Thymus (tissue), 11 donors: Measurements from ENCODE around the gene MS4A6A. TPM values are rescaled to one million over a fixed set of nuclear protein-coding genes. Genes with fewer than 3 reads are reported as not detected.
"Not testable (repeated sequence)": the region's sequence is repeated elsewhere in the genome, so short reads cannot be mapped to it uniquely, and the experiment has no call there.

Source experiments
- DNase-seq, 9 donors: peaks; one replicate each; pipeline ENCODE4 v3.0.0-alpha.2; 2013; ENCODE audit warnings: low spot score in 9 of 9, low read depth in 6 of 9, missing footprints in 1 of 9
- H3K27ac ChIP-seq, 2 donors: one replicate each; pipeline ENCODE4 v1.5.1; 2013; ENCODE audit warnings: control low read depth in 1 of 2, low read depth in 1 of 2, low read length in 1 of 2, mild to moderate bottlenecking in 1 of 2, moderate library complexity in 1 of 2
- H3K27me3 ChIP-seq, 2 donors: one replicate each; pipeline ENCODE4 v1.5.1; 2013; ENCODE audit warnings: low read length in 1 of 2; ENCODE audit not compliant: control insufficient read depth in 2 of 2, insufficient read depth in 1 of 2
- H3K36me3 ChIP-seq, 2 donors: one replicate each; pipeline ENCODE4 v1.5.1; 2013; ENCODE audit warnings: low read length in 1 of 2, mild to moderate bottlenecking in 1 of 2, moderate library complexity in 1 of 2; ENCODE audit not compliant: control insufficient read depth in 2 of 2, insufficient read depth in 2 of 2
- H3K4me1 ChIP-seq, 2 donors: one replicate each; pipeline ENCODE4 v1.5.1; 2013; ENCODE audit warnings: low read length in 2 of 2; ENCODE audit not compliant: control insufficient read depth in 2 of 2, insufficient read depth in 2 of 2
- H3K4me3 ChIP-seq, 2 donors: one replicate each; pipeline ENCODE4 v1.5.1; 2013; ENCODE audit warnings: low read length in 2 of 2, control low read depth in 1 of 2, mild to moderate bottlenecking in 1 of 2
- H3K9me3 ChIP-seq, 2 donors: one replicate each; pipeline ENCODE4 v1.5.1; 2013; ENCODE audit warnings: low read length in 1 of 2, mild to moderate bottlenecking in 1 of 2; ENCODE audit not compliant: control insufficient read depth in 2 of 2, insufficient read depth in 1 of 2
- WGBS: extraction: QIAGEN DNeasy Blood & Tissue Kit; methylation state at CpG from one replicate; pipeline ENCODE4 v1.1.7; 2013; 5-methylcytosine and 5-hydroxymethylcytosine counted together
- polyA plus RNA-seq: library from polyadenylated mRNA; stranded (reverse); fragments of 200-250 nt; gene quantifications from one replicate; pipeline ENCODE4 v1.2.3, GENCODE V29; 2013
- total RNA-seq: library from RNA; stranded (reverse); fragments of 120-200 nt; gene quantifications from one replicate; pipeline ENCODE4 v1.2.4, GENCODE V29; 2013
- donor health status: healthy.

MS4A6A gene
- total and polyA plus RNA-seq, 2 donors = 102 to 174 TPM

DNA sequence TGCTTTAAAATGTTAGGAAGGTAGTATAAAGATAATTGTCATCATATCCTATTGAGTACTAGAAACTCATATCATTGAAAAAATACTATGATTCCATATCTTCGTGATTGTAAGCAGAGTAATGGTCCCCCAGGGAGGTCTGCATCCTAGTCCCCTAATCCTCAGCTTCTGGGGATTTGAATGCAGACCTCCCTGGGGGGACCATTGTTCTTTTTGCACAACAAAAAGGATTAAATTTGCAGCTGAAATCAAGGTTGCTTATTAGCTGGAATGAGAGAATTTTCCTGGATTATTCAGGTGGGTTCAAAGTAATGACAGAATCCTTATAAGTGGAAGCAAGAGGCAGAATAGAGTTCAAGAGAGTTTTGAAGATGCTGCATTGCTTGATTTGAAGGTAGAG, 26.1 kb upstream of the MS4A6A start:
- no peaks in the 10 kb centered on the region for H3K4me1 ChIP-seq
- 92% methylated on average over 1 of the region's 1 CpG for WGBS
- H3K27me3 ChIP-seq = no peaks in the 10 kb centered on the region
- no peak for DNase-seq
- no peak overlapping the region for H3K4me3 ChIP-seq
- no peak overlapping the region for H3K27ac ChIP-seq
- H3K9me3 ChIP-seq = no peaks in the 10 kb centered on the region
- H3K36me3 ChIP-seq = no peaks in the 10 kb centered on the region

DNA sequence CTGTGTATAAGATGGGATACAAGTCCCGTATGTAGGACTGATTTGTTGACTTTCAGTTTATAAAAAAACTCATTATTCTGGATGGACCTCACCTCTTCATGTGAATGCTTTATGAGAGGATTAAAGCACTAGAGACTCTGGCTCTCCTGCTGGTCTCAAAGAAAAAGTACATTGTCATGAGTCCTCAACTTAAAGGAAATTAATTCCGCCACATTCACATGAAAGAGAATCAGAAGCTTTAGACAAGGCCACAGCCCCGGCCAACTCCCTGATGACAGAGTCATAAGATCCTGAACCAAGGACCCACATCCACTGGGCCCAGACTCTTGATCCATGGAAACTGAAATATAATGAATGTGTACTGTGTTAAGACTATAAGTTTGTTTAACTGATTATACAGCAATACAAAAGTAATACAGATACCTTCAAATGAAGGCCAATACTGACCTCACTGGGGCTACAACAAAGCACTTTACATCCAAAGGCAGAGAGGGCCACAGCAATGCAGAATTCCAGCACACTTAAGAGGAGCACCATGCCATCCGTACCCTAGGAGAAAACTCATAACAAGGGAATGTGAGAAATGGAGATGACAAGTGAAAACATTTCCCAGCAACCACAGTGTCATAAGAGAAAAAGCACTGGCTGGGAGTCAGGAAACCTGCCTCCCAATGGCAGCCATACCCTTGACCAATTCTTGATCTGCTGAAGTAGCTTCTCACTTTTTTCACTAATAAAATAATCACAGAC, 25.4 kb upstream of the MS4A6A start:
- Histone ChIP-seq H3K36me3 (no peaks in the 10 kb centered on the region), H3K9me3 (no peaks in the 10 kb centered on the region), H3K27me3 (no peaks in the 10 kb centered on the region), H3K4me3 (no peak overlapping the region), H3K27ac (no peak overlapping the region), H3K4me1 (no peaks in the 10 kb centered on the region)
- DNase-seq = no peak
- 82% methylated on average over 4 of the region's 4 CpGs for WGBS

DNA sequence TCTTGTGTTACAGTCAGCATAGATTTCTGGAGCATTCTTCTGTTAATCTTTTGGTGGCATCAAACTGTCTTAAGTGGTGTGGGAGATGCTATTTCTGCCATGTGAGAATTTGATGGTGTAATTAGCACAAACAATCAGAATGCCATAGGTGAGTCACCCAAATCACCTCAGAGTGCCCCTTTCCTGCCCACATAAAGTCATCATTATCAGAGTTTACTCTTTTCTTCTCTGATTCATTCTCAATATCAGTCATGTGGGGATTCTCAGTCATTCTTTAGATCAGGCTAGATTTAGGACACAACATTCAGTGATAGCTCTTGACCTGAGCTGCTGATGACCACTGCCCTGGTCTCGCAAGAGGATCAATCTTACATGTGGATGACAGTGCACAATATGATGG, 23.7 kb upstream of the MS4A6A start:
- no peak overlapping the region for H3K4me3 ChIP-seq
- H3K27me3 ChIP-seq = no peaks in the 10 kb centered on the region

DNA sequence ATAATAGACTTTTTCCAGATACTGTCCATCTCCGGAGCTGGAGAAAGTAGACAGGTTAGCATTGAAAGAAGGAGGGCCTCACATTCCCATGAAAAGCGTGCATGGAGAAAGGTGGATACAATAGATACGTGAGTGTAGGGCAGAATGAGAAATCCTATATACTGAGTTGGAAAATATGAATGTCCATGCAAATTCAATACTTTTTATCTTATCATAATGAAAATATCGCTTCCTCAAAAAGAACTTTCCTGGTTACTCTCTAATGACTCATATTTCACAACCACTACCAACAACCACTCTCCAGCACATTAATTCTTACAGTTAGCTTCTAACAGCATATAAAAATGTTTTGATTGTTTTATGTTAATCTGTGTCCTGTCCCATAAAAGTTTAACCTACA, 22.0 kb upstream of the MS4A6A start:
- no peaks in the 10 kb centered on the region for H3K4me1 ChIP-seq
- 98% methylated on average over 4 of the region's 4 CpGs for WGBS
- H3K27ac ChIP-seq = no peak overlapping the region
- H3K4me3 ChIP-seq = no peak overlapping the region
- no peak for DNase-seq
- H3K36me3 ChIP-seq = no peaks in the 10 kb centered on the region
- H3K9me3 ChIP-seq = no peaks in the 10 kb centered on the region
- no peaks in the 10 kb centered on the region for H3K27me3 ChIP-seq

More for the DNA sequence above, 23.7 kb upstream of the MS4A6A start:
- no peak for DNase-seq
- Histone ChIP-seq H3K9me3 (no peaks in the 10 kb centered on the region), H3K27ac (no peak overlapping the region), H3K36me3 (no peaks in the 10 kb centered on the region), H3K4me1 (no peaks in the 10 kb centered on the region)
- WGBS = 95% methylated on average over 1 of the region's 1 CpG

DNA sequence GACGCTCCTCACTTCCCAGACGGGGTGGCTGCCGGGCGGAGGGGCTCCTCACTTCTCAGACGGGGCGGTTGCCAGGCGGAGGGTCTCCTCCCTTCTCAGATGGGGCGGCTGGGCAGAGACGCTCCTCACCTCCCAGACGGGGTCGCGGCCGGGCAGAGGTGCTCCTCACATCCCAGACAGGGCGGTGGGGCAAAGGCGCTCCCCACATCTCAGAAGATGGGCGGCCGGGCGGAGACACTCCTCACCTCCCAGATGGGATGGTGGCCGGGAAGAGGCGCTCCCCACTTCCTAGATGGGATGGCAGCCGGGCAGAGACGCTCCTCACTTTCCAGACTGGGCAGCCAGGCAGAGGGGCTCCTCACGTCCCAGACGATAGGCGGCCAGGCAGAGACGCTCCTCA, 18.5 kb upstream of the MS4A6A start:
- not testable (repeated sequence) for H3K4me1 ChIP-seq, H3K36me3 ChIP-seq, H3K4me3 ChIP-seq, H3K27ac ChIP-seq, DNase-seq, H3K9me3 ChIP-seq, H3K27me3 ChIP-seq
- 97% methylated on average over 20 of the region's 26 CpGs for WGBS

DNA sequence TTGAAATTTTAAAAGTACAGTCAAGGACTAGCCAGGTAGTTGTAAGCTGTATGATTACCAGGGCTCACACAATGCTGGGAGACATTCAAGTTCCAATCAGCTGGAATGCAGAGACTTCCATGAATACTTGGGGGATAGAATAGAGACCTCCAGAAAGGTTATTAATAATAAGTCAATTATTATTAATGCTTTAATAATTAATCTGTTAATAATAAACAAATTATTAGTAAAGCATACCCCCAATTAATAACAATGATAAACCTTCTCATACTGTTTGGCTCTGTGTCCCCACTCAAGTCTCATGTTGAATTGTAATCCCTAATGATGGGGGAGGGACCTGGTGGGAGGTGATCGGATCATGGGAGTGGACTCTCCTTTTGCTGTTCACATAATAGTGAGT, 14.6 kb upstream of the MS4A6A start:
- WGBS = 98% methylated on average over 1 of the region's 1 CpG
- H3K9me3 ChIP-seq = no peaks in the 10 kb centered on the region
- H3K4me3 ChIP-seq = no peak overlapping the region
- no peak overlapping the region for H3K27ac ChIP-seq
- no peaks in the 10 kb centered on the region for H3K4me1 ChIP-seq
- H3K27me3 ChIP-seq = no peaks in the 10 kb centered on the region
- H3K36me3 ChIP-seq = no peaks in the 10 kb centered on the region
- DNase-seq = no peak

DNA sequence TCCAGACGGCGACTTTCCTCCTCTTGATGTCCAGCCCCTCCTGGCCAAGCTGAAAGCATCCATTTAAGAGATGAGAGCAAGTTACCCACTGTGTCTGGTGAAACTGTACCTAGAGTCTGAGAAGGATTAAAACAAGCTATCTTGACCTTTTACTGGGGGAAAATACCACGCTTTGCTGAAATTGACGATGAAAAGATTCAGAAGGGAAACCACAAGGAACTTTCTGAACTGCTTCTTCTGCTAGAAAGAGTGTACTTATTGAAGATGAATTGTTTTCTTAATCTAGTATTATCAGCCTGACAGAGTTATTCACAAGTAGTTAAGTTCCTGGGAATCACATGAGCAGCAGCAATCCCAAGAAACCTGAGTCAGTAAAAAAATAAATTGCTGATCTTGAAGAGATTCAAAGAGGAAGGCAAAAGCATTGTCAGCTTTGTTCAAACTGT, 13.1 kb upstream of the MS4A6A start:
- Histone ChIP-seq H3K9me3 (no peaks in the 10 kb centered on the region), H3K27me3 (no peaks in the 10 kb centered on the region), H3K36me3 (no peaks in the 10 kb centered on the region), H3K4me3 (no peak overlapping the region), H3K4me1 (no peaks in the 10 kb centered on the region), H3K27ac (peak overlapping the region in 1 of 2 donors; percentile 31)
- DNase-seq = peak in 1 of 9 donors; percentile 41
- WGBS = 77% methylated on average over 4 of the region's 4 CpGs

DNA sequence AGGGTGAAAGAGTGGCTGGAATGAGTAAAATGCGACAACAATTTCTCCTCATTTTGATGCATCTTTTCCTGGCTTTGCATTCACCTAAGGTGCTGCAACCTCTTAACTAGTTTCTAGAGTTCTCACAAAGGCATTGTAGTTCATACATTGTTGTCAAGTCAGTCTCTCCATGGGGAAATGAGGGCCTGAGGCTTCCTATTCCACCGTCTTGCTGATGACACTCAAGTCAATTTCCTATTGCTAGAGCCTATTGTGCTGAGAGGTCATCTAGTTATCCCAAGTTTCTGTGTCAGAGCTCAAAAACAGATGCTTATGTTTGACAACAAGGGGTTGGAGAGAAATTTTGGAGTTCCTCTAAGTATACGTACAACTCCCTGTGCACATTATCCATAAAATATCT, 11.6 kb upstream of the MS4A6A start:
- DNase-seq = no peak
- Histone ChIP-seq H3K4me3 (no peak overlapping the region), H3K36me3 (no peaks in the 10 kb centered on the region), H3K9me3 (no peaks in the 10 kb centered on the region), H3K27me3 (no peaks in the 10 kb centered on the region), H3K27ac (no peak overlapping the region), H3K4me1 (no peaks in the 10 kb centered on the region)
- WGBS = 82% methylated on average over 3 of the region's 3 CpGs

DNA sequence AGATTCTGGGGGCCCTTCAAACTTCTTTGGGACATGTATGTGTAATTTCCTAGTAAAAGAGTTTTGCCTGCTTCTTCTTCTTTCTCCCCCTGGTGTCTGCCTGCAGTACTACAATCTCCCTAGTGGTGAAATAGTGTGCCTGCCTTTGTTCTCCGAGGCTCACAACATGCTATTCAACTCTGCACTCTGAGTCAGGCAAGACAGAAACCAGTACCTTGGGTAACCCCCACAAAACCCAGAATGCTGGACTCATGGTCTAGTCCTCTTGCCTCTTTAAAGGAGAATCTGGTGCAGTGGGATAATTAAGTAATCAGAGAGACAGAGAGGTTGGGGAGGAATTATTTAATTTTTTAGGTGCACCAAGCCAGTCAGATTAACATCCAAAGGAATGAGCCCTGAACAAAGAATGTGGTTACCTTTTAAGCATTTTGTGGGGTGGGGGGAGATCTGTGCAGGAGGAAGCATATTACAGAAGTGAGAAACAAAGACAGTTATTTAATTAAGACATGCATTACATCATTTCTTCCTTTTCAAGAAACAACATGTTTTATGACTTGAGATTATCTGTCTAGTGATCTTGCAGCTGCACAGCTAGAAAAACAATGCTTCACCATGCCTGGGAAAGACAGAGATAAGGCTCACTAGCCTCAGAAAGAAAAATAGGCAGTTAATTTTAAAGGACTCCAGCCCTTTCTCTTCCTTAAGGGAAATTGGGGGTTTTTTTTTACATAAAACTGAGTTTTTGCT, 11.0 kb upstream of the MS4A6A start:
- peak; percentile 7 to 73 (median 28) for DNase-seq

More for the DNA sequence above, 11.0 kb upstream of the MS4A6A start:
- Histone ChIP-seq H3K9me3 (no peaks in the 10 kb centered on the region), H3K36me3 (no peaks in the 10 kb centered on the region), H3K4me3 (no peak overlapping the region), H3K27ac (no peak overlapping the region), H3K27me3 (no peaks in the 10 kb centered on the region), H3K4me1 (no peaks in the 10 kb centered on the region)
- WGBS = 46% methylated on average over 1 of the region's 1 CpG
